ENCODE data around the gene XXYLT1. TPM values are rescaled to one million over a fixed set of nuclear protein-coding genes. Genes with fewer than 3 reads are reported as not detected.
A peak's percentile ranks its signal among the peaks of the same experiment; 100 is the strongest.

Gene XXYLT1
- total and polyA plus RNA-seq, 8 donors = 1.8 to 5.0 (median 2.6) TPM

DNA sequence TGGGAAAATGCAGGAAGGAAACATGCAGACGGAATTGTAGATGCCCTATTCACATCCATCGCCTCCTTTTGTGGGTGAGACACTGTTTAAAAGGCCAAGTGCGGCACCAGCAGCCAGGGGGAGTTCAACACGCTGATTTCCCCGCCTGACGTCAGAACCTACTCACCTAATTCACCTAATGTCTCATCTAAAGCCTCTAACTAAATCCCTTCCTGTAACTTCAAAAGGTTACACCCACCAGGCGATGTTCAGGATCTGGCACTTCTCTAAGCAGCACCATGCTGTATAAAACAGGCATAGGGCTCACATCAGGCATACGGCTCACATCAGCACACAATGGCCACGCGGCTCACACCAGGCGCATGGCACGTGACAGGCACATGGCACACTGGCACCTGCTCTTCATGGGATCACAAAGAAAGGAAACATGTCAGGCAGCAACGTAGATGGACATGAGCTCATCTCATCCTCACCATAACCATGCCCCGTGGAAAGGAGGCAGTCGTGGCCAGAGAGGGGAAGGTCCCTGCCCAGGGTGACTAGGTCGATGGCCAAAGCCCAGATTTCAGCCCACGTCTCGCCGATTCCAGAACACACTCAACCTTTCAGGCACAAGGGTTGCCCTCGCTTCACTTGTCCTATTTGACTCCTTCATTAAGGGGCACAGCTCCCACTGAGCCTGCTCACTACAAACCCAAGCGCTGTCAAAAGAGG, 21.7 kb downstream of the XXYLT1 start:
- ATAC-seq (no peak), FAIRE-seq (no peak), DNase-seq (peak in 1 of 6 donors; percentile 3)
- Histone ChIP-seq H3K36me3 (no peaks in the 10 kb centered on the region), H3K27ac (no peak overlapping the region), H3K9me3 (no peaks in the 10 kb centered on the region), H3K4me1 (no peaks in the 10 kb centered on the region), H3K27me3 (no peaks in the 10 kb centered on the region), H3K4me3 (no peak overlapping the region)
- WGBS, 2 donors = 91 to 95% methylated on average over 21 of the region's 21 CpGs
- intact Hi-C loops (cut with DNase I) = no loop called here
- no peak for TF ChIP-seq CTCF (IDR thresholded peaks at IDR 0.05)

- intact Hi-C loops (cut with DNase I) = no loop called here
- Histone ChIP-seq H3K27ac (no peak overlapping the region), H3K4me3 (no peak overlapping the region), H3K27me3 (no peaks in the 10 kb centered on the region), H3K4me1 (no peaks in the 10 kb centered on the region), H3K36me3 (no peaks in the 10 kb centered on the region), H3K9me3 (no peaks in the 10 kb centered on the region)
- 90 to 98% methylated on average over 8 of the region's 8 CpGs for WGBS, 2 donors
- no peak for FAIRE-seq
- no peak for DNase-seq
- TF ChIP-seq CTCF (IDR thresholded peaks at IDR 0.05) = no peak
- no peak for ATAC-seq
These were observed 22.7 kb downstream of the XXYLT1 start for GRCh38 chr3:195248281-195248680.

GRCh38 chr3:195247863-195248189, 23.1 kb downstream of the XXYLT1 start:
- H3K9me3 ChIP-seq = no peaks in the 10 kb centered on the region
- intact Hi-C loops (cut with DNase I) = no loop called here
- ATAC-seq (no peak), DNase-seq (peak in 1 of 6 donors; percentile 4), FAIRE-seq (no peak)
- no peak for TF ChIP-seq CTCF (IDR thresholded peaks at IDR 0.05)
- no peak overlapping the region for H3K27ac ChIP-seq
- no peaks in the 10 kb centered on the region for H3K27me3 ChIP-seq
- H3K36me3 ChIP-seq = no peaks in the 10 kb centered on the region
- no peaks in the 10 kb centered on the region for H3K4me1 ChIP-seq
- H3K4me3 ChIP-seq = no peak overlapping the region
- 86 to 88% methylated on average over 8 of the region's 8 CpGs for WGBS, 2 donors

GRCh38 chr3:195247086-195247862, 23.7 kb downstream of the XXYLT1 start:
- no peaks in the 10 kb centered on the region for H3K27me3 ChIP-seq
- FAIRE-seq (no peak), DNase-seq (peak in 1 of 6 donors; percentile 6), ATAC-seq (no peak)
- intact Hi-C loops (cut with DNase I) = no loop called here
- WGBS, 2 donors = 92 to 93% methylated on average over 24 of the region's 24 CpGs
- H3K4me3 ChIP-seq = no peak overlapping the region
- H3K4me1 ChIP-seq = no peaks in the 10 kb centered on the region
- H3K9me3 ChIP-seq = no peaks in the 10 kb centered on the region
- H3K36me3 ChIP-seq = no peaks in the 10 kb centered on the region
- no peak overlapping the region for H3K27ac ChIP-seq
- TF ChIP-seq CTCF (IDR thresholded peaks at IDR 0.05) = no peak

- intact Hi-C loops (cut with DNase I) = no loop called here
- Histone ChIP-seq H3K4me3 (no peak overlapping the region), H3K9me3 (no peaks in the 10 kb centered on the region), H3K36me3 (no peaks in the 10 kb centered on the region), H3K27ac (no peak overlapping the region), H3K4me1 (no peaks in the 10 kb centered on the region), H3K27me3 (no peaks in the 10 kb centered on the region)
- no peak for ATAC-seq
- 92 to 93% methylated on average over 9 of the region's 9 CpGs for WGBS, 2 donors
- no peak for TF ChIP-seq CTCF (IDR thresholded peaks at IDR 0.05)
- DNase-seq = peak in 1 of 6 donors; percentile 1
- no peak for FAIRE-seq
These were observed 24.4 kb downstream of the XXYLT1 start for GRCh38 chr3:195246581-195246995.

Measured in pancreas (tissue), 10 donors.